GM12892 (cell line): Measurements from ENCODE around the gene SERPINF2.
"Not testable (repeated sequence)": the region's sequence is repeated elsewhere in the genome, so short reads cannot be mapped to it uniquely, and the experiment has no call there.

Experiments used
- DNase-seq: peaks from one replicate; pipeline ENCODE4 v3.0.0; 2011; ENCODE audit not compliant: insufficient read length
- FAIRE-seq: peaks from 2 replicates; lab custom pipeline; 2011; peaks lifted over from hg19 to GRCh38; lab: Jason Lieb, UNC
- POLR2A ChIP-seq: IDR thresholded peaks from 2 replicates; pipeline ENCODE4 v1.6.1; 2011; ENCODE audit warnings: low read depth, low read length, control low read depth
- POLR2AphosphoS5 ChIP-seq: IDR thresholded peaks from 2 replicates; pipeline ENCODE4 v1.6.1; 2011; ENCODE audit warnings: low read depth, low read length, control low read depth
- TAF1 ChIP-seq: IDR thresholded peaks from 2 replicates; pipeline ENCODE4 v1.6.1; 2011; ENCODE audit warnings: low read depth, mild to moderate bottlenecking, control low read depth, low read length, borderline replicate concordance

Gene SERPINF2

GRCh38 chr17:1716912-1717695 lies 25.6 kb upstream of the SERPINF2 start:
- TF ChIP-seq POLR2AphosphoS5: peak; percentile 33; the same call in 1 of the 2 replicates
- TF ChIP-seq TAF1: peak; percentile 72; the same call in 1 of the 2 replicates
- TF ChIP-seq POLR2A: peak; percentile 48; the same call in 1 of the 2 replicates
- peak; percentile 92 for DNase-seq
- peak; percentile 97 for FAIRE-seq

DNA sequence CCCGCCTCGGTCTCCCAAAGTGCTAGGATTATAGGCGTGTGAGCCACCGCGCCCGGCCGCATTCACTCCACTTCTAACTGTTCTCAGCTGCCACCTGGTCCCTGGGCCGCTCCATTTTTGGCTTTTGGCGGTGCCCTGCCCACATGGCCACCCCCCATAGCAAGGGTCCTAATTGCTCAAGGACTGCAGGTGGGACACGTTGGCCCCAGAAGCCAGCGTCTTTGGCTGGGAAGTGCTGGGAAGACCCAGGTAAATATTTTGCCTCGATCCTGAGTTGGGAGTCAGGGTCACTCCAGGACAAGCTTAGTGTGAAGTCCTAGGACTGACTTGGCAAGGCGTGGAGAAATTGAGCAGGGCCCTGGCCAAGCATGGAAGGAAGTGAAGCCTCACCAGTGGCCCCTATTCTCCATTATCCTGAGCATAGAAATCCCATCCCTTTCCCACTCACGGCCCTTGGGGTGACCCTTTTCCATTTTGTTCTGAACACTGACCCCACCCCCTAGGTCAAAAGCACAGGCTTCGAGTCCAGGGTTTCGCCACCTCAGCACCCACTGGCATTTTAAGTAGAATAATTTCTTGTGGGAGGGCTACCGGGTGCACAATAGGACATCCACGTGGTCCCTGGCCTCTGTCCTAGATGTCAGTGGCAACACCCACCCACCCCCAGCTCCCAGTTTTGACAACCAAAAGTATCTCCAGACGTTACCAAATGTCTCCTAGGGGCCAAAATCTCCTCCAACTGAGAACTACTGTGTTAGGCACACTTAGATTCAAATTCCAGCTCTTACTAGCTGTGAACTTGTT lies 24.1 kb upstream of the SERPINF2 start:
- DNase-seq: no peak
- TF ChIP-seq TAF1 (no peak), POLR2AphosphoS5 (no peak), POLR2A (no peak)
- no peak for FAIRE-seq

- TF ChIP-seq POLR2AphosphoS5 (no peak), TAF1 (no peak), POLR2A (no peak)
- peak; percentile 84 for FAIRE-seq
Observed at GRCh38 chr17:1720856-1721386, 21.8 kb upstream of the SERPINF2 start.

DNA sequence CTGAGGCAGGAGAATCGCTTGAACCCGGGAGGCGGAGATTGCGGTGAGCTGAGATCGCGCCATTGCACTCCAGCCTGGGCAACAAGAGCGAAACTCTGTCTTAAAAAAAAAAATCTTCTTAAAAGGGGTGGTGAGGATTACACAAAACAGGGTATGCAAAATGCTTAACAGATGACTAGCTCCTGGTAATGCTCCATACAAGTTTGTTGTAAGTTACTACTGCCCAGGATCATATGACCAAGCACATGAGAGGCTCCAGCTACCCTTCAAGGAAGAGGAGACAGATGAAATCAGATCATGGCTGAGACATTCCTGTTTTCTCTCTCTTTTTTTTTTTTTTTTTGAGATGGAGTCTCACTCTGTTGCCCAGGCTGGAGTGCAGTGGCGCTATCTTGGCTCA lies 20.6 kb upstream of the SERPINF2 start:
- DNase-seq: not testable (repeated sequence)
- FAIRE-seq: peak; percentile 56

More at GRCh38 chr17:1720856-1721386, 21.8 kb upstream of the SERPINF2 start:
- DNase-seq: no peak

- DNase-seq (peak; percentile 97), FAIRE-seq (peak; percentile 92)
- no peak for TF ChIP-seq POLR2AphosphoS5
- TF ChIP-seq TAF1: peak; percentile 22; the same call in 1 of the 2 replicates
- peak; percentile 21; the same call in 1 of the 2 replicates for TF ChIP-seq POLR2A
Observed at GRCh38 chr17:1724351-1724868, 18.3 kb upstream of the SERPINF2 start, which contains the start of gene WDR81. Gene WDR81 (plus strand): TSS chr17:1724704. CDS start chr17:1724960, 256 bp downstream.

DNA sequence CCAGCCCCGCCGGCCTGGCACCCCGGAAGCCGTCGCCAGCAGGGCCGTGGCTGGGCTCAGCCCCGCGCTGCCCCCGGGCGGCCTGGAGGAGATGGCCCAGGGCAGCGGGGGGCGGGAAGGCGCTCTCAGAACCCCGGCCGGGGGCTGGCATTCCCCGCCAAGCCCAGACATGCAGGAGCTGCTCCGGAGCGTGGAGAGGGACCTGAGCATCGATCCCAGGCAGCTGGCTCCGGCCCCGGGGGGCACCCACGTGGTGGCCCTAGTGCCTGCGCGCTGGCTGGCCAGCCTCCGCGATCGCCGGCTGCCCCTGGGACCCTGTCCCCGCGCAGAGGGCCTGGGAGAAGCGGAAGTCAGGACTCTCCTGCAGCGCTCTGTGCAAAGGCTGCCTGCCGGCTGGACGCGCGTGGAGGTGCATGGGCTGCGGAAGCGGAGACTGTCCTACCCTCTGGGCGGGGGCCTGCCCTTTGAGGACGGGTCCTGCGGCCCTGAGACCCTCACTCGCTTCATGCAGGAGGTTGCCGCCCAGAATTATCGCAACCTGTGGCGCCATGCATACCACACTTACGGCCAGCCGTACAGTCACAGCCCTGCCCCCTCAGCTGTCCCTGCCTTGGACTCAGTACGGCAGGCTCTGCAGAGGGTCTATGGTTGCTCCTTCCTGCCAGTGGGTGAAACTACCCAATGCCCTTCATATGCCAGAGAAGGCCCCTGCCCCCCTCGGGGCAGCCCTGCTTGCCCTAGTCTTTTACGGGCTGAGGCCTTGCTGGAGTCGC lies 17.6 kb upstream of the SERPINF2 start:
- FAIRE-seq: peak; percentile 42
- TF ChIP-seq POLR2AphosphoS5 (no peak), POLR2A (no peak)
- DNase-seq: no peak

DNA sequence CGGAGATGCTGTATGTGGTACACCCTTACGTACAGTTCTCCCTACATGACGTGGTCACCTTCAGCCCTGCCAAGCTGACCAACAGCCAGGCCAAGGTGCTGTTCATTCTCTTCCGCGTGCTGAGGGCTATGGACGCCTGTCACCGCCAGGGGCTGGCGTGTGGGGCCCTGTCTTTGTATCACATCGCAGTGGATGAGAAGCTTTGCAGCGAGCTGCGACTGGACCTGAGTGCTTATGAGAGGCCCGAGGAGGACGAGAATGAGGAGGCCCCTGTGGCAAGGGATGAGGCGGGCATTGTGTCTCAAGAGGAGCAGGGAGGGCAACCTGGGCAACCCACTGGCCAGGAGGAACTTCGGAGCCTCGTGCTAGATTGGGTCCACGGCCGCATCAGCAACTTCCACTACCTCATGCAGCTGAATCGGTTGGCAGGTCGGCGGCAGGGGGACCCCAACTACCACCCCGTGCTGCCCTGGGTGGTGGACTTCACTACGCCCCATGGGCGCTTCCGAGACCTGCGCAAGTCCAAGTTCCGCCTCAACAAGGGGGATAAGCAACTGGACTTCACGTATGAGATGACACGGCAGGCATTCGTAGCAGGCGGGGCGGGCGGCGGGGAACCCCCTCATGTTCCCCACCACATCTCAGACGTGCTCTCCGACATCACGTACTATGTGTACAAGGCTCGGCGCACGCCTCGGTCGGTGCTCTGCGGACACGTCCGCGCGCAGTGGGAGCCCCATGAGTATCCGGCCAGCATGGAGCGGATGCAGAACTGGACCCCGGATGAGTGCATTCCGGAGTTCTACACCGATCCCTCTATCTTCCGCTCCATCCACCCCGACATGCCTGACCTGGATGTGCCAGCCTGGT lies 16.8 kb upstream of the SERPINF2 start:
- no peak for FAIRE-seq
- no peak for DNase-seq
- TF ChIP-seq TAF1 (no peak), POLR2AphosphoS5 (no peak), POLR2A (no peak)

GRCh38 chr17:1726626-1727257 lies 15.9 kb upstream of the SERPINF2 start:
- no peak for DNase-seq
- FAIRE-seq: no peak
- TF ChIP-seq TAF1: no peak
- TF ChIP-seq POLR2AphosphoS5: no peak
- no peak for TF ChIP-seq POLR2A

- DNase-seq (no peak), FAIRE-seq (no peak)
- TF ChIP-seq POLR2A (no peak), TAF1 (no peak), POLR2AphosphoS5 (no peak)
Observed at GRCh38 chr17:1727258-1727789, 15.3 kb upstream of the SERPINF2 start.
